ENCODE data around the gene TMEM240. TPM values are rescaled to one million over a fixed set of nuclear protein-coding genes. Genes with fewer than 3 reads are reported as not detected.
"Not testable (repeated sequence)": the region's sequence is repeated elsewhere in the genome, so short reads cannot be mapped to it uniquely, and the experiment has no call there.

TMEM240 gene
- total and polyA plus RNA-seq, 3 donors from 2014 or later = 3.6 to 6.3 (median 4.3) TPM

- no peak for TF ChIP-seq POLR2A (IDR thresholded peaks at IDR 0.05)
- TF ChIP-seq CTCF (IDR thresholded peaks at IDR 0.05) = no peak
- peaks cover 11% of the 10 kb centered on the region for H3K4me1 ChIP-seq
- 86 to 91% methylated on average over 25 to 47 of the region's 48 CpGs for WGBS, 2 donors
Measured at GRCh38 chr1:1536019-1536937, 4.1 kb downstream of the TMEM240 start.

GRCh38 chr1:1535201-1536018 lies 5.0 kb downstream of the TMEM240 start:
- no peaks in the 10 kb centered on the region for H3K9me3 ChIP-seq
- no peak overlapping the region for H3K4me3 ChIP-seq
- no peak overlapping the region for H3K27ac ChIP-seq
- TF ChIP-seq CTCF (IDR thresholded peaks at IDR 0.05) = no peak
- no peak for TF ChIP-seq POLR2A (IDR thresholded peaks at IDR 0.05)
- intact Hi-C loops (cut with DNase I; ENCODE audit: low total_unique reads) = no loop called here
- 93 to 96% methylated on average over 26 to 62 of the region's 66 CpGs for WGBS, 2 donors
- DNase-seq = no peak
- no peaks in the 10 kb centered on the region for H3K27me3 ChIP-seq
- no peaks in the 10 kb centered on the region for H3K36me3 ChIP-seq (ENCODE audit: low read depth, missing control alignments)
- H3K4me1 ChIP-seq = peaks cover 8% of the 10 kb centered on the region

More at GRCh38 chr1:1536019-1536937, 4.1 kb downstream of the TMEM240 start:
- intact Hi-C loops (cut with DNase I; ENCODE audit: low total_unique reads) = no loop called here
- H3K36me3 ChIP-seq (ENCODE audit: low read depth, missing control alignments) = no peaks in the 10 kb centered on the region
- H3K27me3 ChIP-seq = no peaks in the 10 kb centered on the region
- no peaks in the 10 kb centered on the region for H3K9me3 ChIP-seq
- no peak overlapping the region for H3K27ac ChIP-seq
- H3K4me3 ChIP-seq = no peak overlapping the region
- no peak for DNase-seq

GRCh38 chr1:1534401-1535154 lies 5.8 kb downstream of the TMEM240 start:
- H3K9me3 ChIP-seq = no peaks in the 10 kb centered on the region
- TF ChIP-seq POLR2A (IDR thresholded peaks at IDR 0.05) (no peak), CTCF (IDR thresholded peaks at IDR 0.05) (no peak)
- H3K4me3 ChIP-seq = no peak overlapping the region
- intact Hi-C loops (cut with DNase I; ENCODE audit: low total_unique reads) = no loop called here
- 90 to 96% methylated on average over 12 to 30 of the region's 31 CpGs for WGBS, 2 donors
- peaks cover 6% of the 10 kb centered on the region for H3K4me1 ChIP-seq
- DNase-seq = no peak
- H3K36me3 ChIP-seq (ENCODE audit: low read depth, missing control alignments) = no peaks in the 10 kb centered on the region
- H3K27ac ChIP-seq = no peak overlapping the region
- H3K27me3 ChIP-seq = no peaks in the 10 kb centered on the region

GRCh38 chr1:1533894-1534291 lies 6.5 kb downstream of the TMEM240 start:
- H3K27ac ChIP-seq; DNase-seq; H3K4me3 ChIP-seq; H3K9me3 ChIP-seq; H3K27me3 ChIP-seq; intact Hi-C loops (cut with DNase I; ENCODE audit: low total_unique reads); H3K36me3 ChIP-seq (ENCODE audit: low read depth, missing control alignments); H3K4me1 ChIP-seq: not testable (repeated sequence)
- WGBS, 2 donors = 83% methylated on average over 11 of the region's 18 CpGs; no CpG with 5 or more reads in 1 of the 2 donors

GRCh38 chr1:1533176-1533893 lies 7.1 kb downstream of the TMEM240 start:
- H3K27me3 ChIP-seq; intact Hi-C loops (cut with DNase I; ENCODE audit: low total_unique reads); DNase-seq; H3K27ac ChIP-seq; H3K36me3 ChIP-seq (ENCODE audit: low read depth, missing control alignments); H3K4me1 ChIP-seq; H3K4me3 ChIP-seq; H3K9me3 ChIP-seq: not testable (repeated sequence)
- 70 to 73% methylated on average over 9 to 12 of the region's 22 CpGs for WGBS, 2 donors
